ENCODE results near the gene TEX51.

TEX51 gene

GRCh38 chr2:126859631-126860030 is 39.1 kb upstream of the TEX51 start:
- H3K4me3 ChIP-seq (ENCODE audit: low read length) = no peak overlapping the region
- no peaks in the 10 kb centered on the region for H3K9me3 ChIP-seq (ENCODE audit: control insufficient read depth, low read length)

GRCh38 chr2:126860385-126860784 is 38.3 kb upstream of the TEX51 start:
- Histone ChIP-seq H3K4me3 (ENCODE audit: low read length) (no peak overlapping the region), H3K27me3 (ENCODE audit: control insufficient read depth, insufficient read depth, low read length) (no peaks in the 10 kb centered on the region), H3K4me1 (ENCODE audit: control insufficient read depth, insufficient read depth, low read length) (no peaks in the 10 kb centered on the region), H3K9ac (ENCODE audit: low read length) (no peak overlapping the region), H3K9me3 (ENCODE audit: control insufficient read depth, low read length) (no peaks in the 10 kb centered on the region), H3K36me3 (ENCODE audit: control insufficient read depth, insufficient read depth, low read length) (no peaks in the 10 kb centered on the region)

More at GRCh38 chr2:126859631-126860030, 39.1 kb upstream of the TEX51 start:
- H3K9ac ChIP-seq (ENCODE audit: low read length) = no peak overlapping the region
- H3K27me3 ChIP-seq (ENCODE audit: control insufficient read depth, insufficient read depth, low read length) = no peaks in the 10 kb centered on the region
- no peaks in the 10 kb centered on the region for H3K4me1 ChIP-seq (ENCODE audit: control insufficient read depth, insufficient read depth, low read length)
- no peaks in the 10 kb centered on the region for H3K36me3 ChIP-seq (ENCODE audit: control insufficient read depth, insufficient read depth, low read length)

- H3K9me3 ChIP-seq (ENCODE audit: control insufficient read depth, low read length) = no peaks in the 10 kb centered on the region
- H3K36me3 ChIP-seq (ENCODE audit: control insufficient read depth, insufficient read depth, low read length) = no peaks in the 10 kb centered on the region
- H3K4me3 ChIP-seq (ENCODE audit: low read length) = no peak overlapping the region
- H3K4me1 ChIP-seq (ENCODE audit: control insufficient read depth, insufficient read depth, low read length) = no peaks in the 10 kb centered on the region
- H3K27me3 ChIP-seq (ENCODE audit: control insufficient read depth, insufficient read depth, low read length) = no peaks in the 10 kb centered on the region
- no peak overlapping the region for H3K9ac ChIP-seq (ENCODE audit: low read length)
These were observed 36.0 kb upstream of the TEX51 start for GRCh38 chr2:126862730-126863129.

GRCh38 chr2:126863336-126864015 is 35.2 kb upstream of the TEX51 start:
- Histone ChIP-seq H3K36me3 (ENCODE audit: control insufficient read depth, insufficient read depth, low read length) (no peaks in the 10 kb centered on the region), H3K9ac (ENCODE audit: low read length) (no peak overlapping the region), H3K4me1 (ENCODE audit: control insufficient read depth, insufficient read depth, low read length) (no peaks in the 10 kb centered on the region), H3K27me3 (ENCODE audit: control insufficient read depth, insufficient read depth, low read length) (no peaks in the 10 kb centered on the region), H3K4me3 (ENCODE audit: low read length) (no peak overlapping the region), H3K9me3 (ENCODE audit: control insufficient read depth, low read length) (no peaks in the 10 kb centered on the region)

- Histone ChIP-seq H3K36me3 (ENCODE audit: control insufficient read depth, insufficient read depth, low read length) (no peaks in the 10 kb centered on the region), H3K4me3 (ENCODE audit: low read length) (no peak overlapping the region), H3K9ac (ENCODE audit: low read length) (no peak overlapping the region), H3K9me3 (ENCODE audit: control insufficient read depth, low read length) (no peaks in the 10 kb centered on the region), H3K4me1 (ENCODE audit: control insufficient read depth, insufficient read depth, low read length) (no peaks in the 10 kb centered on the region), H3K27me3 (ENCODE audit: control insufficient read depth, insufficient read depth, low read length) (no peaks in the 10 kb centered on the region)
These were observed 33.8 kb upstream of the TEX51 start for GRCh38 chr2:126864861-126865260.

- H3K4me3 ChIP-seq (ENCODE audit: low read length) = no peak overlapping the region
- H3K36me3 ChIP-seq (ENCODE audit: control insufficient read depth, insufficient read depth, low read length) = no peaks in the 10 kb centered on the region
- H3K4me1 ChIP-seq (ENCODE audit: control insufficient read depth, insufficient read depth, low read length) = no peaks in the 10 kb centered on the region
- H3K9me3 ChIP-seq (ENCODE audit: control insufficient read depth, low read length) = no peaks in the 10 kb centered on the region
- H3K9ac ChIP-seq (ENCODE audit: low read length) = no peak overlapping the region
- no peaks in the 10 kb centered on the region for H3K27me3 ChIP-seq (ENCODE audit: control insufficient read depth, insufficient read depth, low read length)
These were observed 32.2 kb upstream of the TEX51 start for GRCh38 chr2:126866451-126866850.

- Histone ChIP-seq H3K27me3 (ENCODE audit: control insufficient read depth, insufficient read depth, low read length) (no peaks in the 10 kb centered on the region), H3K36me3 (ENCODE audit: control insufficient read depth, insufficient read depth, low read length) (no peaks in the 10 kb centered on the region), H3K4me1 (ENCODE audit: control insufficient read depth, insufficient read depth, low read length) (no peaks in the 10 kb centered on the region), H3K9me3 (ENCODE audit: control insufficient read depth, low read length) (no peaks in the 10 kb centered on the region), H3K4me3 (ENCODE audit: low read length) (no peak overlapping the region), H3K9ac (ENCODE audit: low read length) (no peak overlapping the region)
These were observed 23.7 kb upstream of the TEX51 start for GRCh38 chr2:126874961-126875360.

GRCh38 chr2:126876631-126877030 is 22.1 kb upstream of the TEX51 start:
- no peak overlapping the region for H3K9ac ChIP-seq (ENCODE audit: low read length)
- no peak overlapping the region for H3K4me3 ChIP-seq (ENCODE audit: low read length)
- no peaks in the 10 kb centered on the region for H3K36me3 ChIP-seq (ENCODE audit: control insufficient read depth, insufficient read depth, low read length)
- H3K9me3 ChIP-seq (ENCODE audit: control insufficient read depth, low read length) = no peaks in the 10 kb centered on the region
- no peaks in the 10 kb centered on the region for H3K4me1 ChIP-seq (ENCODE audit: control insufficient read depth, insufficient read depth, low read length)
- H3K27me3 ChIP-seq (ENCODE audit: control insufficient read depth, insufficient read depth, low read length) = no peaks in the 10 kb centered on the region

GRCh38 chr2:126877041-126877440 is 21.6 kb upstream of the TEX51 start:
- no peak overlapping the region for H3K4me3 ChIP-seq (ENCODE audit: low read length)
- H3K9me3 ChIP-seq (ENCODE audit: control insufficient read depth, low read length) = no peaks in the 10 kb centered on the region
- H3K9ac ChIP-seq (ENCODE audit: low read length) = no peak overlapping the region

GRCh38 chr2:126877861-126878565 is 20.7 kb upstream of the TEX51 start:
- Histone ChIP-seq H3K9ac (ENCODE audit: low read length) (no peak overlapping the region), H3K36me3 (ENCODE audit: control insufficient read depth, insufficient read depth, low read length) (no peaks in the 10 kb centered on the region), H3K4me3 (ENCODE audit: low read length) (no peak overlapping the region), H3K9me3 (ENCODE audit: control insufficient read depth, low read length) (no peaks in the 10 kb centered on the region), H3K27me3 (ENCODE audit: control insufficient read depth, insufficient read depth, low read length) (no peaks in the 10 kb centered on the region), H3K4me1 (ENCODE audit: control insufficient read depth, insufficient read depth, low read length) (no peaks in the 10 kb centered on the region)

More at GRCh38 chr2:126877041-126877440, 21.6 kb upstream of the TEX51 start:
- H3K4me1 ChIP-seq (ENCODE audit: control insufficient read depth, insufficient read depth, low read length) = no peaks in the 10 kb centered on the region
- H3K36me3 ChIP-seq (ENCODE audit: control insufficient read depth, insufficient read depth, low read length) = no peaks in the 10 kb centered on the region
- H3K27me3 ChIP-seq (ENCODE audit: control insufficient read depth, insufficient read depth, low read length) = no peaks in the 10 kb centered on the region

- no peaks in the 10 kb centered on the region for H3K4me1 ChIP-seq (ENCODE audit: control insufficient read depth, insufficient read depth, low read length)
- no peaks in the 10 kb centered on the region for H3K36me3 ChIP-seq (ENCODE audit: control insufficient read depth, insufficient read depth, low read length)
- H3K27me3 ChIP-seq (ENCODE audit: control insufficient read depth, insufficient read depth, low read length) = no peaks in the 10 kb centered on the region
- no peak overlapping the region for H3K4me3 ChIP-seq (ENCODE audit: low read length)
- no peak overlapping the region for H3K9ac ChIP-seq (ENCODE audit: low read length)
- no peaks in the 10 kb centered on the region for H3K9me3 ChIP-seq (ENCODE audit: control insufficient read depth, low read length)
These were observed 20.1 kb upstream of the TEX51 start for GRCh38 chr2:126878601-126879000.

- Histone ChIP-seq H3K36me3 (ENCODE audit: control insufficient read depth, insufficient read depth, low read length) (no peaks in the 10 kb centered on the region), H3K27me3 (ENCODE audit: control insufficient read depth, insufficient read depth, low read length) (no peaks in the 10 kb centered on the region), H3K4me1 (ENCODE audit: control insufficient read depth, insufficient read depth, low read length) (no peaks in the 10 kb centered on the region), H3K4me3 (ENCODE audit: low read length) (no peak overlapping the region), H3K9ac (ENCODE audit: low read length) (no peak overlapping the region), H3K9me3 (ENCODE audit: control insufficient read depth, low read length) (no peaks in the 10 kb centered on the region)
These were observed 19.1 kb upstream of the TEX51 start for GRCh38 chr2:126879348-126880298.
